Coronary artery (tissue), 2 donors: Measurements from ENCODE around the gene OTOG.

ENCODE experiments used
- DNase-seq: peaks from one replicate; pipeline ENCODE4 v3.0.0-alpha.2; 2017; ENCODE audit warnings: low spot score
- H3K27ac ChIP-seq, 2 donors: fragments of 200-600 bp; sonication (generic); one replicate each; pipeline ENCODE4 v1.5.1; 2016 to 2019
- H3K4me3 ChIP-seq: fragments of 200-600 bp; sonication (generic); 2 replicates; pipeline ENCODE4 v1.5.1; 2016; ENCODE audit warnings: mild to moderate bottlenecking, moderate library complexity
- CTCF ChIP-seq: fragments of 200-600 bp; sonication (generic); IDR thresholded peaks from one replicate; pipeline ENCODE4 v1.5.1; 2019; ENCODE audit warnings: antibody characterized with exemption

The OTOG gene

DNA sequence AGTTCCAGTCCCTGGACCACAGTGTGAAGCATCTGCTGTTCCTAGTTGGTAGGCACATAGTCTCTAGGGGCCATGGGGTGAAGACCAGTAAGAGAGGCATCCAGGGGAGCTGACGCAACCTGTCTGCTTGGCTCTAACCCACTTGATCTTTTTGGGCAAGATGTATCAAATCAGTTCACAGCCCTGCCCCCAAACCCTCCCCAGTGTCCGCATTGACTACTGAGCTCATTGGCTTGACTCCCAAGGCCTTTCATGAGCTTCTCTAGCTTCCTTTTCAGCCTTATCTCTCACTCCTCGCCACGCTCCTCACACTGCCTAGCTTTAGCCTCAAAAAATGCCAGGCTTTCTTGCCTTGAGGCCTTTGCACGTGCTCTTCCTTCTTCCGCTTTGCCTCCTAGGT lies 40.7 kb upstream of the OTOG start:
- TF ChIP-seq CTCF, result no peak
- Histone ChIP-seq H3K4me3 (no peak overlapping the region), H3K27ac (no peak overlapping the region)
- no peak for DNase-seq

GRCh38 chr11:17506942-17507341 lies 40.1 kb upstream of the OTOG start:
- no peak overlapping the region for H3K27ac ChIP-seq
- DNase-seq, result no peak
- TF ChIP-seq CTCF, result no peak
- H3K4me3 ChIP-seq, result no peak overlapping the region

DNA sequence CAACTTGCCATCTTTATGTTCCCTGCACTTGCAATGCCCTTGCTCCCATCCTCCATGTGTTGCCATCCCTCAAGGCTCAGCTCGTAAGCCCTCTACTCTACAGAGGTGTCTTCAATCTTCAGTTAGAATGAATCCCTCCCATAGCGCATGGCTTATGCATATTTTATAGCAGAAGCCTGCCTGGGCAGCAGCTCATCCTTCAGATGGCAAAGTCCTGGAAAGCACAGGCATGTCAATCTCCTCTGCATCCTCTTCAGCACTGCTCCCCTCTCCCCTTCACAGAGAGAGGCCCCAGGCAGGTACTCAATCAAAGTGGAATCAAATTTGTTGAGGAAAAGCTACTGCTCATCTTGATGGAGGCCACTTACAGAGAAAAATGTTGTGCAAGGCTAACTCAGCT lies 39.3 kb upstream of the OTOG start:
- H3K4me3 ChIP-seq, result no peak overlapping the region
- H3K27ac ChIP-seq, result peak overlapping the region in 1 of 2 donors; percentile 64
- no peak for TF ChIP-seq CTCF
- no peak for DNase-seq

GRCh38 chr11:17508306-17508705 lies 38.8 kb upstream of the OTOG start:
- Histone ChIP-seq H3K27ac (peak overlapping the region in 1 of 2 donors; percentile 64), H3K4me3 (no peak overlapping the region)
- no peak for DNase-seq
- no peak for TF ChIP-seq CTCF

DNA sequence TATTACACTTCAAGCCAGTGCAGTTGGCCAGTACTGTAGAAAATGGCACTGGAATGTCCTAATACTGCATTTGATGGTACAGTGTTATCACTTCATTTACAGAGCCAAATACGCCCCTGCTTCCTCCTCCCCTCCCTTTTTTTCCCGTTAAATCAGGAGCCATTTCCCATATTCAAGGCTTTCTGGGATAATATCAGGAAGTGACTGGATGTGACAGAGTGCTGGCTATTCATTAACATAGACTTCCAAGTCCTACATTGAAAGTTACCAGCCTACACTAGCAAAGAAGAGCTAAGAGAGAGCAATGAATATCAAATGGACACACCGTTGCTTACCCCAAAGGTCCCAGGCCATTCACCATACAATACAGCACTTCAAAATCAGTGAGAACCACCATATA lies 38.3 kb upstream of the OTOG start:
- no peak for DNase-seq
- H3K4me3 ChIP-seq, result no peak overlapping the region
- H3K27ac ChIP-seq, result peak overlapping the region in 1 of 2 donors; percentile 23
- no peak for TF ChIP-seq CTCF

- Histone ChIP-seq H3K4me3 (no peak overlapping the region), H3K27ac (no peak overlapping the region)
- no peak for DNase-seq
- TF ChIP-seq CTCF, result no peak
Observed at GRCh38 chr11:17510507-17511206, 36.4 kb upstream of the OTOG start.

- TF ChIP-seq CTCF, result no peak
- Histone ChIP-seq H3K4me3 (no peak overlapping the region), H3K27ac (no peak overlapping the region)
- no peak for DNase-seq
Observed at GRCh38 chr11:17511571-17511970, 35.5 kb upstream of the OTOG start.
